ENCODE results near the gene SLC25A12. TPM values are rescaled to one million over a fixed set of nuclear protein-coding genes. Genes with fewer than 3 reads are reported as not detected.

Gene SLC25A12
- total and polyA plus RNA-seq, 10 of the 15 experiments (the other 5 are each of a cell fraction or from before 2014, with no cell fraction given), result 20.9 to 50.0 (median 33.0) TPM

DNA sequence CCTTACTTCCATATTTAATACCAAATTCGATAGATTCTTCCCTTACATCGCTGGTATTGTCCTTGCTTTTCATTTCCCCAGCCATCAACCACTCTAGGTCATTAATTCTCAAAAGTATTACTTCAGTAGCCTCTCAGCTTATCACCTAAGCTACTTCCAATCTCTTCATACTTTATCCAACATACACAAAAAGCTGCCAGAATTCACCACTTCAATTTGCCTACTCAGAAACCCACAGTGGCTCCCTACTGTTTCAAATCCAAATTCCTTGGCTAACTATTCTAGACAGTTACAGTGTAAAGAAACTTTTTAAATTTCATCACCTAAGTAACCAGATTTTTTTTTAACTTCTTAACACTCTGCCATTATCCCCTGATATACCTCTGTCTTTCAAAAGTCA, 4.7 kb downstream of the SLC25A12 start:
- intact Hi-C loops (cut with micrococcal nuclease; ENCODE audit: unreplicated experiment), result no loop called here

More for the DNA sequence above, 4.7 kb downstream of the SLC25A12 start:
- Histone ChIP-seq H3K4me2 (ENCODE audit: control insufficient read depth, insufficient read depth) (0 out of 2 replicates have a peak overlapping the region, but pooled peaks have one; percentile 33), H3K79me2 (ENCODE audit: control insufficient read depth, insufficient read depth, low read length) (peaks cover 44% of the 10 kb centered on the region), H3K27me3 (replicated peaks in 1 of 2; ENCODE audit: control insufficient read depth in 2 of 2, insufficient read depth in 2 of 2, low read length in 1 of 2) (no peaks in the 10 kb centered on the region), H3K9me3 (replicated peaks; ENCODE audit: control insufficient read depth, insufficient read depth, low read length) (no peaks in the 10 kb centered on the region), H4K20me1 (ENCODE audit: control insufficient read depth, insufficient read depth) (no peaks in the 10 kb centered on the region), H3K36me3 (ENCODE audit: control insufficient read depth in 2 of 2, insufficient read depth in 2 of 2, low read length in 1 of 2) (peaks cover 0 to 6% of the 10 kb centered on the region in 2 experiments; a peak in 1 of 4 replicates), H3K4me3 (no peak overlapping the region), H3K9ac (ENCODE audit: control insufficient read depth, insufficient read depth, low read length) (no peak overlapping the region), H3K27ac (ENCODE audit: control insufficient read depth, insufficient read depth) (no peak overlapping the region), H2AFZ (ENCODE audit: control insufficient read depth, low read depth, low read length) (no peak overlapping the region), H3K4me1 (ENCODE audit: control insufficient read depth, insufficient read depth, low read length) (no peaks in the 10 kb centered on the region)
- DNase-seq (ENCODE audit: low read depth, low spot score) (no peak), ATAC-seq (no peak), FAIRE-seq (no peak)
- SMC1A ChIA-PET (ENCODE audit: uncharacterized antibody, unreplicated experiment), result interaction anchor here (1.7 to 2.2 kb wide), 2 partner anchors 10 to 13 kb away, joined by 6 to 7 read pairs; no protein-coding TSS in a partner anchor
- no peak for TF ChIP-seq SP1 (IDR thresholded peaks at IDR 0.05; ENCODE audit: low read depth, low read length)
- no peak for TF ChIP-seq BMI1 (IDR thresholded peaks at IDR 0.05; ENCODE audit: borderline replicate concordance)
- TF ChIP-seq SMAD5 (IDR thresholded peaks at IDR 0.05; ENCODE audit: low read depth), result no peak
- no peak for TF ChIP-seq PAX5 (IDR thresholded peaks at IDR 0.05; ENCODE audit: borderline replicate concordance, low read depth, low read length)
- no peak for TF ChIP-seq RFX5 (IDR thresholded peaks at IDR 0.05; ENCODE audit: low read depth, low read length)
- no peak for TF ChIP-seq ZBED1 (IDR thresholded peaks at IDR 0.05; ENCODE audit: borderline replicate concordance)
- TF ChIP-seq, protein P1, sequence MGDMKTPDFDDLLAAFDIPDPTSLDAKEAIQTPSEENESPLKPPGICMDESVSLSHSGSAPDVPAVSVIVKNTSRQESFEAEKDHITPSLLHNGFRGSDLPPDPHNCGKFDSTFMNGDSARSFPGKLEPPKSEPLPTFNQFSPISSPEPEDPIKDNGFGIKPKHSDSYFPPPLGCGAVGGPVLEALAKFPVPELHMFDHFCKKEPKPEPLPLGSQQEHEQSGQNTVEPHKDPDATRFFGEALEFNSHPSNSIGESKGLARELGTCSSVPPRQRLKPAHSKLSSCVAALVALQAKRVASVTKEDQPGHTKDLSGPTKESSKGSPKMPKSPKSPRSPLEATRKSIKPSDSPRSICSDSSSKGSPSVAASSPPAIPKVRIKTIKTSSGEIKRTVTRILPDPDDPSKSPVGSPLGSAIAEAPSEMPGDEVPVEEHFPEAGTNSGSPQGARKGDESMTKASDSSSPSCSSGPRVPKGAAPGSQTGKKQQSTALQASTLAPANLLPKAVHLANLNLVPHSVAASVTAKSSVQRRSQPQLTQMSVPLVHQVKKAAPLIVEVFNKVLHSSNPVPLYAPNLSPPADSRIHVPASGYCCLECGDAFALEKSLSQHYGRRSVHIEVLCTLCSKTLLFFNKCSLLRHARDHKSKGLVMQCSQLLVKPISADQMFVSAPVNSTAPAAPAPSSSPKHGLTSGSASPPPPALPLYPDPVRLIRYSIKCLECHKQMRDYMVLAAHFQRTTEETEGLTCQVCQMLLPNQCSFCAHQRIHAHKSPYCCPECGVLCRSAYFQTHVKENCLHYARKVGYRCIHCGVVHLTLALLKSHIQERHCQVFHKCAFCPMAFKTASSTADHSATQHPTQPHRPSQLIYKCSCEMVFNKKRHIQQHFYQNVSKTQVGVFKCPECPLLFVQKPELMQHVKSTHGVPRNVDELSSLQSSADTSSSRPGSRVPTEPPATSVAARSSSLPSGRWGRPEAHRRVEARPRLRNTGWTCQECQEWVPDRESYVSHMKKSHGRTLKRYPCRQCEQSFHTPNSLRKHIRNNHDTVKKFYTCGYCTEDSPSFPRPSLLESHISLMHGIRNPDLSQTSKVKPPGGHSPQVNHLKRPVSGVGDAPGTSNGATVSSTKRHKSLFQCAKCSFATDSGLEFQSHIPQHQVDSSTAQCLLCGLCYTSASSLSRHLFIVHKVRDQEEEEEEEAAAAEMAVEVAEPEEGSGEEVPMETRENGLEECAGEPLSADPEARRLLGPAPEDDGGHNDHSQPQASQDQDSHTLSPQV (IDR thresholded peaks at IDR 0.05), result no peak
- TF ChIP-seq EP300 (IDR thresholded peaks at IDR 0.05; ENCODE audit: borderline replicate concordance in 1 of 2, control insufficient read depth in 1 of 2, low read depth in 2 of 2, low read length in 2 of 2), result no peak
- no peak for TF ChIP-seq BCL11A (IDR thresholded peaks at IDR 0.05; ENCODE audit: low read depth, low read length)
- no peak for TF ChIP-seq RBBP5 (conservative IDR thresholded peaks at IDR 0.05)
- no peak for TF ChIP-seq ESRRA (IDR thresholded peaks at IDR 0.05; ENCODE audit: low read length)
- no peak for TF ChIP-seq RELA (IDR thresholded peaks at IDR 0.05; ENCODE audit: borderline replicate concordance, partially characterized antibody)
- TF ChIP-seq YY1 (IDR thresholded peaks at IDR 0.05; ENCODE audit: low read depth, low read length), result no peak
- TF ChIP-seq TCF3 (IDR thresholded peaks at IDR 0.05; ENCODE audit: borderline replicate concordance, insufficient read depth, low read depth, low read length), result no peak
- no peak for TF ChIP-seq POLR2AphosphoS5 (IDR thresholded peaks at IDR 0.05; ENCODE audit: low read length)
- TF ChIP-seq BHLHE40 (IDR thresholded peaks at IDR 0.05; ENCODE audit: borderline replicate concordance in 1 of 2, low read depth in 2 of 2, low read length in 1 of 2), result no peak
- TF ChIP-seq, protein P2, sequence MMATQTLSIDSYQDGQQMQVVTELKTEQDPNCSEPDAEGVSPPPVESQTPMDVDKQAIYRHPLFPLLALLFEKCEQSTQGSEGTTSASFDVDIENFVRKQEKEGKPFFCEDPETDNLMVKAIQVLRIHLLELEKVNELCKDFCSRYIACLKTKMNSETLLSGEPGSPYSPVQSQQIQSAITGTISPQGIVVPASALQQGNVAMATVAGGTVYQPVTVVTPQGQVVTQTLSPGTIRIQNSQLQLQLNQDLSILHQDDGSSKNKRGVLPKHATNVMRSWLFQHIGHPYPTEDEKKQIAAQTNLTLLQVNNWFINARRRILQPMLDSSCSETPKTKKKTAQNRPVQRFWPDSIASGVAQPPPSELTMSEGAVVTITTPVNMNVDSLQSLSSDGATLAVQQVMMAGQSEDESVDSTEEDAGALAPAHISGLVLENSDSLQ (IDR thresholded peaks at IDR 0.05), result no peak
- TF ChIP-seq, protein P3, sequence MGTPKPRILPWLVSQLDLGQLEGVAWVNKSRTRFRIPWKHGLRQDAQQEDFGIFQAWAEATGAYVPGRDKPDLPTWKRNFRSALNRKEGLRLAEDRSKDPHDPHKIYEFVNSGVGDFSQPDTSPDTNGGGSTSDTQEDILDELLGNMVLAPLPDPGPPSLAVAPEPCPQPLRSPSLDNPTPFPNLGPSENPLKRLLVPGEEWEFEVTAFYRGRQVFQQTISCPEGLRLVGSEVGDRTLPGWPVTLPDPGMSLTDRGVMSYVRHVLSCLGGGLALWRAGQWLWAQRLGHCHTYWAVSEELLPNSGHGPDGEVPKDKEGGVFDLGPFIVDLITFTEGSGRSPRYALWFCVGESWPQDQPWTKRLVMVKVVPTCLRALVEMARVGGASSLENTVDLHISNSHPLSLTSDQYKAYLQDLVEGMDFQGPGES (IDR thresholded peaks at IDR 0.05), result no peak
- TF ChIP-seq MYC (IDR thresholded peaks at IDR 0.05; ENCODE audit: insufficient read depth, insufficient read length, insufficient replicate concordance, low read length, severe bottlenecking), result no peak
- CTCF ChIA-PET, result interaction anchor here (1.2 kb wide), 1 partner anchor 215 kb away, joined by 3 read pairs; no protein-coding TSS in a partner anchor
- no TSS peak for BruUV-seq (replicated peaks)
- POLR2A ChIA-PET, result no interaction called here
- WGBS (ENCODE audit: insufficient coverage, insufficient replicate concordance, low lambda C conversion rate, missing lambda C conversion rate), result 93% methylated on average over 2 of the region's 2 CpGs
- RAD21 ChIA-PET (ENCODE audit: unreplicated experiment), result no interaction called here
- in situ Hi-C loops (cut with MboI), result no loop called here
